Naive thymus-derived CD4-positive, alpha-beta T cell (primary cell): ENCODE results near the gene MYADM. TPM values are rescaled to one million over a fixed set of nuclear protein-coding genes. Genes with fewer than 3 reads are reported as not detected.

Experiments used
- ATAC-seq: fragments of 150-1000 bp; cut with Tn5 transposase; 2 replicates; pipeline ENCODE4 v1.10.0; 2021; ENCODE audit warnings: mild to moderate bottlenecking, moderate library complexity
- CTCF ChIA-PET: fragments of 350-600 bp; sonication (Branson Sonifier 250); formaldehyde crosslinking; loops from one replicate; lab custom pipeline; 2021; ENCODE audit warnings: antibody characterized with exemption; lab: Charles Lee
- POLR2A ChIA-PET: fragments of 350-600 bp; sonication (Branson Sonifier 250); formaldehyde crosslinking; loops from one replicate; lab custom pipeline; 2021; ENCODE audit warnings: antibody characterized with exemption, inconsistent platforms; lab: Charles Lee
- DNase-seq, 9 donors: peaks; one replicate each; pipeline versions ENCODE4 v3.0.0 to v3.0.0-alpha.2; 2020 to 2022; ENCODE audit warnings: mixed read lengths in 1 of 9
- H3K27ac ChIP-seq: one replicate; pipeline ENCODE4 v1.7.0; 2013; ENCODE audit warnings: mild to moderate bottlenecking, low read depth, low read length, moderate library complexity
- H3K27me3 ChIP-seq, 2 donors: one replicate each; pipeline ENCODE4 v1.7.0; 2013; ENCODE audit warnings: low read length in 2 of 2, mild to moderate bottlenecking in 2 of 2, moderate library complexity in 2 of 2; ENCODE audit not compliant: control insufficient read depth in 2 of 2, insufficient read depth in 2 of 2
- H3K36me3 ChIP-seq, 3 experiments: 1 replicate in 2 of 3; 2 replicates in 1 of 3; pipeline ENCODE4 v1.7.0; 2013; ENCODE audit warnings: low read length in 3 of 3, mild to moderate bottlenecking in 3 of 3, moderate library complexity in 1 of 3; ENCODE audit not compliant: insufficient read depth in 3 of 3, control insufficient read depth in 2 of 3
- H3K4me1 ChIP-seq, 2 donors: one replicate each; pipeline ENCODE4 v1.7.0; 2013; ENCODE audit warnings: low read length in 2 of 2, mild to moderate bottlenecking in 2 of 2, moderate library complexity in 1 of 2; ENCODE audit not compliant: control insufficient read depth in 2 of 2, insufficient read depth in 2 of 2
- H3K4me3 ChIP-seq: 2 replicates; pipeline ENCODE4 v1.7.0; 2013; ENCODE audit warnings: mild to moderate bottlenecking, low read length
- H3K9me3 ChIP-seq, 3 experiments: 1 replicate in 2 of 3; 2 replicates in 1 of 3; pipeline ENCODE4 v1.7.0; 2013; ENCODE audit warnings: low read length in 3 of 3; ENCODE audit not compliant: control insufficient read depth in 2 of 3
- H3K27ac Mint-ChIP-seq, 9 donors: one replicate each; pipeline ENCODE4 v1.8.0; 2020 to 2022; ENCODE audit warnings: mixed read lengths in 9 of 9, mild to moderate bottlenecking in 8 of 9, moderate library complexity in 5 of 9, inconsistent platforms in 2 of 9
- H3K27me3 Mint-ChIP-seq, 5 donors: one replicate each; pipeline ENCODE4 v1.8.0; 2021 to 2022; ENCODE audit warnings: mixed read lengths in 5 of 5, mild to moderate bottlenecking in 1 of 5
- H3K36me3 Mint-ChIP-seq, 5 donors: one replicate each; pipeline ENCODE4 v1.8.0; 2020 to 2022; ENCODE audit warnings: mixed read lengths in 5 of 5, mild to moderate bottlenecking in 3 of 5, inconsistent platforms in 1 of 5
- H3K4me1 Mint-ChIP-seq, 7 donors: one replicate each; pipeline ENCODE4 v1.8.0; 2020 to 2022; ENCODE audit warnings: mixed read lengths in 7 of 7, mild to moderate bottlenecking in 3 of 7, inconsistent platforms in 1 of 7
- H3K4me3 Mint-ChIP-seq, 10 donors: one replicate each; pipeline ENCODE4 v1.8.0; 2020 to 2022; ENCODE audit warnings: mild to moderate bottlenecking in 10 of 10, mixed read lengths in 10 of 10, moderate library complexity in 6 of 10, inconsistent platforms in 2 of 10
- H3K9me3 Mint-ChIP-seq, 11 donors: one replicate each; pipeline ENCODE4 v1.8.0; 2020 to 2022; ENCODE audit warnings: mixed read lengths in 11 of 11, mild to moderate bottlenecking in 4 of 11, inconsistent platforms in 1 of 11, moderate library complexity in 1 of 11
- intact Hi-C, 2 donors: fragments of 100-400 bp; cut with micrococcal nuclease; formaldehyde crosslinking; loops; one replicate each; pipeline ENCODE4 v1.15.1; 2023
- polyA plus RNA-seq, 2 donors: library from polyadenylated mRNA; unstranded; fragments of 300-500 nt; fragmentation: Illumina TruSeq; gene quantifications; one replicate each; pipeline ENCODE4 v1.2.3, GENCODE V29; 2021
- total RNA-seq, 6 experiments: library from RNA in 5 of 6; stranded (reverse) in 5 of 6; gene quantifications; 1 replicate in 5 of 6; 2 replicates in 1 of 6; pipeline ENCODE4 v1.2.3 and lab custom pipeline; 2021 to 2026

The MYADM gene
- total and polyA plus RNA-seq, 7 experiments from 2014 or later: 51.5 to 524 (median 61.3) TPM

DNA sequence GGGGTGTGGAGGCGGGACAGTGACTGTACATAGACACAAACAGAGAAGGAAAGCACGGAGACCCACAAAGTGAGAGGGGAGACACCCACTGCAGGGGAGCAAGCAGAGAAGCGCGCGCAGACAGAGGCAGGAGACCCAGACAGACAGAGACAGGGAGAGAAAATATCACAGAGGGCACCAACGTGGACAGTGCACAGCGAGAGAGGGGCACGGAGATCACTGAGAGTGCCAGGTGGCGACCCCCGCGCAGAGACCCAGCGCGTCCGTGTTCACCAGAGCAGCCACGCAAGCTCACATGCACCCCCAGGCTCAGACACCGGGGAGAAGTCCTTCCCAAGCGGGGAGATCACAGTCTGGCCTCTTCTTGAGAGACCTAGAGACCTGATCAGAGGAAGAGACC lies 40.0 kb downstream of the MYADM start:
- ChIA-PET CTCF (interaction anchor here (1.3 kb wide), 1 partner anchor 67 kb away, joined by 3 read pairs; no protein-coding TSS in a partner anchor), POLR2A (no interaction called here)
- Mint-ChIP-seq H3K27ac (no peak overlapping the region), H3K4me1 (peaks cover 21 to 34% (median 28%) of the 10 kb centered on the region in 7 donors), H3K9me3 (peaks cover 0 to 16% (median 2%) of the 10 kb centered on the region in 11 donors), H3K36me3 (peaks cover 0 to 10% (median 4%) of the 10 kb centered on the region in 5 donors), H3K27me3 (peaks cover 66 to 94% (median 82%) of the 10 kb centered on the region in 5 donors), H3K4me3 (peak overlapping the region in 9 of 10 donors; percentile 7 to 87 (median 69))
- H3K27me3 ChIP-seq: peaks cover 3 to 34% of the 10 kb centered on the region in 2 donors
- H3K27ac ChIP-seq: no peak overlapping the region
- H3K4me3 ChIP-seq: no peak overlapping the region
- no peak for ATAC-seq
- H3K4me1 ChIP-seq: peaks cover 5 to 13% of the 10 kb centered on the region in 2 donors
- DNase-seq: peak in 1 of 9 donors; percentile 10
- no peaks in the 10 kb centered on the region for H3K36me3 ChIP-seq
- no peaks in the 10 kb centered on the region for H3K9me3 ChIP-seq
- intact Hi-C loops: loop anchor here (5.0 to 10.0 kb wide), 4 partner anchors 67 to 325 kb away; no protein-coding TSS in a partner anchor

DNA sequence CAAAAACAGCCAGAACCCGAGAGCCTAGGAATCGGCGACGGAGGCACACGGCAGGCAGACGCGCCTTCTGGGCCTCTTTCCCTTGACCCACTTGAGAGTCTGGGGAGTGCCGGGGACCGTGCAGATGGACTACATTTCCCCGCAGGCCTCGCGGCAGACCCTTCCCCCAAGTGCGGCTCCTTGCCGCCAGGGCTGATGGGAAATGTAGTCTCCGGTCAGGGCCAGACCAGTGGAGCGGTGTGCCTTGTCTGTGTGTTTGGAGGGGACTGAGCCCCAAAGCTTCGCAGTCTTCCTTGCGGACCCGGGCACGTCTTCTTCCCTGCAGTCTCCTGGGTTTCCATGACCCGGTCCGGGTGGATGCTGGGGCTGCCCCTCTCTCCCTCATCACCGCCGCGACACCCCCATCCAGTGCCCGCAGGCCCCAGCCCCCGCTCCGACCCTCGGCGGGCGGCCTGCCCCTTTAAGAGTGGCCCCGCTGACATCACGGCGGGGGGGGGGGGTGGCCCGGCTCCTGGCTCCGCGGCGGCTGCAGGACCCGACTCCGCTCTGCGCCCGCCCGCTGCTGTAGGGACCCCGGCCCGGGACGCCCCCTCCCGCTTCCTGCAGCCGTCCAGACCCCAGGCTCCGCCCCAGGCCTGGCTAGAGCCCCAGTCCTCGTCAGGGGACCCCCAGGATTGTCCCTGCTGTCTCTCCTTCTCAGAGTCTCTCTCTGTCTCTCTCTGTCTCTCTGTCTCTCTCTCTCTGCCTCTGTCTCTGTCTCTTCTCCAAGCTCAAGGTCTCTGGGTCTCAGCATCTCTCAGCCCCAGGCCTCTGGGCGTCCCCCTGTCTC lies 40.6 kb downstream of the MYADM start:
- Histone ChIP-seq H3K27ac (no peak overlapping the region), H3K9me3 (no peaks in the 10 kb centered on the region), H3K4me1 (peaks cover 5 to 13% of the 10 kb centered on the region in 2 donors), H3K4me3 (no peak overlapping the region), H3K27me3 (peaks cover 3 to 34% of the 10 kb centered on the region in 2 donors), H3K36me3 (no peaks in the 10 kb centered on the region)
- DNase-seq (peak in 6 of 9 donors; percentile 22 to 54 (median 34)), ATAC-seq (peak; percentile 63)
- Mint-ChIP-seq H3K4me1 (peaks cover 21 to 34% (median 26%) of the 10 kb centered on the region in 7 donors), H3K27me3 (peaks cover 66 to 94% (median 82%) of the 10 kb centered on the region in 5 donors), H3K36me3 (peaks cover 0 to 10% (median 4%) of the 10 kb centered on the region in 5 donors), H3K9me3 (peaks cover 0 to 12% (median 0%) of the 10 kb centered on the region in 11 donors), H3K4me3 (peak overlapping the region; percentile 8 to 87 (median 75)), H3K27ac (peak overlapping the region in 2 of 9 donors; percentile 64 to 72)
- intact Hi-C loops: loop anchor here (5.0 to 10.0 kb wide), 4 partner anchors 66 to 324 kb away; no protein-coding TSS in a partner anchor
- ChIA-PET POLR2A (no interaction called here), CTCF (interaction anchor here (0.6 kb wide), 1 partner anchor 13 kb away, joined by 4 read pairs; no protein-coding TSS in a partner anchor)

DNA sequence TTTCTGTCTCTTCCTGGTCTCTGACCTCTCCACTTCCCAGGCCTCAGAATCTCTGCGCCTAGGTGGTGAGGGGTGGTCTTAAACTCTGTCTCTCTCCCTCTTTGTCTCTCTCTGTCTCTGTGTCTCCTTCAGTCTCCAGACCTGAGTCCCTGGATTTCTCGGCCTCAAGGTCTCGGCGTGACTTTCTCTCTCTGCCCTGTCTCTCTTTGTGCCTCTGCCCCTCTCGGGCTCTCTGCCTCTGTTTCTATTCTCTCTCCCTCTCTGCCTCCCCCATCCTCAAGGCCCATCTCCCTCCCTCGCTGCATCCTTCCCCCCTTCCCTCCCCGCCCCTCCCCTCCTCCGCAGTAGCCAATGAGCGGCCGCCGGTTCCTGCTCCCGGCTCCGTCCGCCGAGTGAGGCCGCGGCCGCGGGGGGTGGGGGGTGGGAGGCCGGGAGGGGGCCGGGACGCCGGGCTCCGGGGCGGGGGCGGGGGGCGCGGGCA lies 41.3 kb downstream of the MYADM start, which contains the start of gene CACNG7:
TSS of gene CACNG7 (plus strand) at position 344 of the 481 bp plus-strand sequence. CDS start 3,554 bp downstream, outside the sequence.
- intact Hi-C loops: loop anchor here (5.0 to 10.0 kb wide), 4 partner anchors 66 to 323 kb away; no protein-coding TSS in a partner anchor
- Histone ChIP-seq H3K4me1 (peaks cover 5 to 13% of the 10 kb centered on the region in 2 donors), H3K4me3 (no peak within 1 kb of the TSS), H3K9me3 (no peaks in the 10 kb centered on the region), H3K36me3 (no peaks in the 10 kb centered on the region), H3K27me3 (peaks cover 3 to 34% of the 10 kb centered on the region in 2 donors), H3K27ac (no peak within 1 kb of the TSS)
- Mint-ChIP-seq H3K27me3 (peaks cover 66 to 89% (median 84%) of the 10 kb centered on the region in 5 donors), H3K27ac (peak within 1 kb of the TSS in 2 of 9 donors; percentile 64 to 72), H3K4me3 (peak within 1 kb of the TSS; percentile 8 to 87 (median 72)), H3K9me3 (peaks cover 0 to 12% (median 0%) of the 10 kb centered on the region in 11 donors), H3K4me1 (peaks cover 21 to 34% (median 26%) of the 10 kb centered on the region in 7 donors), H3K36me3 (peaks cover 0 to 10% (median 4%) of the 10 kb centered on the region in 5 donors)
- POLR2A ChIA-PET: no interaction called here
- no peak for ATAC-seq
- CTCF ChIA-PET: no interaction called here
- DNase-seq: no peak

DNA sequence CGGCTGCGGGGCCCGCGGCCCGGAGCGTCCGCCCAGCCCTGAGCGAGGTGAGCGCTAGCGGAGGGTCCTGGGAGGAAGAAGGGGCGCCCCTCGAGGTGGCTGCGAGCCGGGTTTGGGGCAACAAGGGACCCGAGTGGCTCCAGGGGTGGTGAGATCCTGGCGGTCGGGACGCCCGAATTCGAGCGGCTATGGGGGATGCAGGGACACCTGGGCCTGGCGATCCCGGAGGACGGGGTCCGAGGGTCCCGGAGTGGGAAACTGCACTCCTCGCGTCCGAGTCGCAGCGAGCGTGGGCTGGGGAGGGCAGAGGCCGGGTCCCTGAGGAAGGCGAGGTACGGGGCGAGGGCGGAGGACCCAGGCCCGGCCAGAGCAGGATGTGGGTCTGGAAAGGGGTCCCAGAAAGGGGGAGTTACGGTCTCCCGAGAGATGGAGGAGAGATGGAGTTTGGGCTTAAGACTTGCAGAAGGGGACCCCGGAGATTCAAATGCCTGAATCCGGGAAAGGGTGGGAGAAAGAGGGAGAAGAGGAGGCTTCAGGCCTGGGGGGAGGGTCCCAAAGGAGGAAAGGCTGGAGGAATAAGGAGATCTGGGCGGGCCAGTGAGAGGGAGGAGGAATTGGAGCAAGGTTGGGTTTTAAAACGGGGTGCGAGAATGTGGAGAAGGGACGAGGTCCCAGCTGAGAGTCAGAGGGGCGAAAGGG lies 41.9 kb downstream of the MYADM start:
- peaks cover 5 to 13% of the 10 kb centered on the region in 2 donors for H3K4me1 ChIP-seq
- H3K27me3 ChIP-seq: peaks cover 3 to 34% of the 10 kb centered on the region in 2 donors
- H3K9me3 ChIP-seq: no peaks in the 10 kb centered on the region
- H3K4me3 ChIP-seq: no peak overlapping the region
- no peak for ATAC-seq
- H3K27ac ChIP-seq: no peak overlapping the region
- H3K4me1 Mint-ChIP-seq: peaks cover 21 to 34% (median 26%) of the 10 kb centered on the region in 7 donors
- H3K27me3 Mint-ChIP-seq: peaks cover 66 to 86% (median 78%) of the 10 kb centered on the region in 5 donors
- ChIA-PET CTCF (no interaction called here), POLR2A (no interaction called here)
- DNase-seq: no peak
- peaks cover 0 to 10% (median 4%) of the 10 kb centered on the region in 5 donors for H3K36me3 Mint-ChIP-seq
- H3K4me3 Mint-ChIP-seq: peak overlapping the region in 3 of 10 donors; percentile 13 to 55 (median 26)
- peaks cover 0 to 12% (median 0%) of the 10 kb centered on the region in 11 donors for H3K9me3 Mint-ChIP-seq
- intact Hi-C loops: loop anchor here (5.0 to 10.0 kb wide), 4 partner anchors 65 to 323 kb away; no protein-coding TSS in a partner anchor
- no peak overlapping the region for H3K27ac Mint-ChIP-seq
- H3K36me3 ChIP-seq: no peaks in the 10 kb centered on the region

DNA sequence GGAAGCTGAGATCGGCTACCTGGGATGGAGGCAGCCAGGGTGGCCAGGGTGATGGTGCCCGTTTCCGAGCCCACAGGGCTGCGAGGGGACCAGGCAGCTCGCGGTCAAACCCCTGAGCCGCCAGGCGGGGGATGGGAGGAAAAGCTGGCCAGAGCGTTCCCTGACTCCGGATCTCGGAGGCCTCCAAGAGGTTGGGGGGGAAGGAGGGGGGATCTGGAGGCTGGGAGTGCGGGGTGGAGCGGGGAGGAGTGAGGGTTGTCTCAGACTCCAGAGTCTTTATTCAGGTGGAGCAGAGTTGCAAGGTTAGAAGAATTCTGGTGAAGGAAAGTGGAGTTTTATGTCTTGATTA lies 42.5 kb downstream of the MYADM start:
- CTCF ChIA-PET: no interaction called here
- Histone ChIP-seq H3K9me3 (no peaks in the 10 kb centered on the region), H3K4me3 (no peak overlapping the region), H3K36me3 (no peaks in the 10 kb centered on the region), H3K27me3 (peaks cover 3 to 32% of the 10 kb centered on the region in 2 donors), H3K27ac (no peak overlapping the region), H3K4me1 (peaks cover 5 to 13% of the 10 kb centered on the region in 2 donors)
- POLR2A ChIA-PET: no interaction called here
- ATAC-seq (no peak), DNase-seq (no peak)
- Mint-ChIP-seq H3K4me1 (peaks cover 18 to 34% (median 27%) of the 10 kb centered on the region in 7 donors), H3K27ac (no peak overlapping the region), H3K27me3 (peaks cover 62 to 86% (median 77%) of the 10 kb centered on the region in 5 donors), H3K4me3 (peak overlapping the region in 2 of 10 donors; percentile 26 to 55), H3K9me3 (peaks cover 0 to 14% (median 2%) of the 10 kb centered on the region in 11 donors), H3K36me3 (peaks cover 0 to 10% (median 4%) of the 10 kb centered on the region in 5 donors)
- intact Hi-C loops: no loop called here

DNA sequence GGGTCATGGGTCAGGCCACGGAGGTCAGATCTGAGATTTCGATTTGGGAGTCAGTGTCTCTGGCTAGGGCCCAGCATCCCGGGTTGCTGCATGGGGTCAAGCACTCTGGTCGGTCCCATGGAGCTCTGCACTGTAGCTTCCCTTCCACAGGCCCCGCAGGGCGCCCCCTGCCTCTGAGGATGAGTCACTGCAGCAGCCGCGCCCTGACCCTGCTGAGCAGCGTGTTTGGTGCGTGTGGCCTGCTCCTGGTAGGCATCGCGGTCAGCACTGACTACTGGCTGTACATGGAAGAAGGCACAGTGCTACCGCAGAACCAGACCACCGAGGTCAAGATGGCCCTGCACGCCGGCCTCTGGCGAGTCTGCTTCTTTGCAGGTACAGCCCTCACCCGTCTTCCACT lies 45.0 kb downstream of the MYADM start:
- Mint-ChIP-seq H3K9me3 (peaks cover 0 to 11% (median 2%) of the 10 kb centered on the region in 11 donors), H3K4me1 (peaks cover 6 to 23% (median 14%) of the 10 kb centered on the region in 7 donors), H3K4me3 (no peak overlapping the region), H3K36me3 (peaks cover 0 to 6% (median 3%) of the 10 kb centered on the region in 5 donors), H3K27ac (no peak overlapping the region), H3K27me3 (peaks cover 40 to 75% (median 65%) of the 10 kb centered on the region in 5 donors)
- intact Hi-C loops: no loop called here
- DNase-seq: no peak
- H3K27me3 ChIP-seq: peaks cover 3 to 19% of the 10 kb centered on the region in 2 donors
- ChIA-PET CTCF (no interaction called here), POLR2A (no interaction called here)
- H3K9me3 ChIP-seq: no peaks in the 10 kb centered on the region
- H3K27ac ChIP-seq: no peak overlapping the region
- no peak for ATAC-seq
- no peaks in the 10 kb centered on the region for H3K36me3 ChIP-seq
- no peak overlapping the region for H3K4me3 ChIP-seq
- peaks cover 0 to 7% of the 10 kb centered on the region in 2 donors for H3K4me1 ChIP-seq
